PC-9 (cell line): ENCODE results near the gene SPR. TPM values are rescaled to one million over a fixed set of nuclear protein-coding genes. Genes with fewer than 3 reads are reported as not detected.

Source experiments
- BruUV-seq: library from RNA; stranded (reverse); fragments of 400-500 nt; replicated peaks from 2 replicates; lab custom pipeline; 2021; lab: Mats Ljungman, UMichigan
- CTCF ChIA-PET: fragments of 300-600 bp; sonication (Branson Sonifier 250); formaldehyde crosslinking; loops from one replicate; lab custom pipeline; 2022; ENCODE audit warnings: antibody characterized with exemption; lab: Charles Lee
- POLR2A ChIA-PET: fragments of 300-600 bp; sonication (Branson Sonifier 250); formaldehyde crosslinking; loops from one replicate; lab custom pipeline; 2022; ENCODE audit warnings: antibody characterized with exemption; ENCODE audit not compliant: unreplicated experiment; lab: Charles Lee
- DNase-seq, 2 experiments: peaks; one replicate each; pipeline versions ENCODE4 v3.0.0 to v3.0.0-alpha.2; 2015 to 2022; ENCODE audit warnings: mixed read lengths in 1 of 2
- H2AFZ ChIP-seq: fragments of 200-600 bp; sonication (generic); 2 replicates; pipeline ENCODE4 v1.8.1; 2017; ENCODE audit warnings: antibody characterized with exemption
- H3F3A ChIP-seq: fragments of 200-600 bp; sonication (generic); 2 replicates; pipeline ENCODE4 v1.8.1; 2017; ENCODE audit warnings: antibody characterized with exemption, mild to moderate bottlenecking, low read depth; ENCODE audit not compliant: insufficient read depth
- H3K27ac ChIP-seq: fragments of 200-600 bp; sonication (generic); 2 replicates; pipeline ENCODE4 v1.6.1; 2016; ENCODE audit warnings: mixed run types
- H3K27me3 ChIP-seq: fragments of 200-600 bp; sonication (generic); 2 replicates; pipeline ENCODE4 v1.6.1; 2016; ENCODE audit warnings: low read depth, mixed run types; ENCODE audit not compliant: insufficient read depth
- H3K36me3 ChIP-seq: fragments of 200-600 bp; sonication (generic); 2 replicates; pipeline ENCODE4 v1.6.1; 2016; ENCODE audit warnings: low read depth, mixed run types
- H3K4me1 ChIP-seq: fragments of 200-600 bp; sonication (generic); replicated peaks from 2 replicates; pipeline ENCODE4 v1.6.1; 2016; ENCODE audit warnings: mixed run types; ENCODE audit not compliant: insufficient read depth
- H3K4me2 ChIP-seq: fragments of 200-600 bp; sonication (generic); 2 replicates; pipeline ENCODE4 v1.6.1; 2017; ENCODE audit warnings: mixed run types
- H3K4me3 ChIP-seq: fragments of 200-600 bp; sonication (generic); 2 replicates; pipeline ENCODE4 v1.6.1; 2016; ENCODE audit warnings: mixed run types
- H3K79me2 ChIP-seq: fragments of 200-600 bp; sonication (generic); 2 replicates; pipeline ENCODE4 v1.6.1; 2017; ENCODE audit warnings: low read depth, mixed run types
- H3K9me2 ChIP-seq: fragments of 200-600 bp; sonication (generic); 2 replicates; pipeline ENCODE4 v1.8.1; 2017; ENCODE audit warnings: mild to moderate bottlenecking; ENCODE audit not compliant: insufficient read depth
- H3K9me3 ChIP-seq: fragments of 200-600 bp; sonication (generic); 2 replicates; pipeline ENCODE4 v1.8.1; 2016; ENCODE audit warnings: low read depth; ENCODE audit not compliant: insufficient read depth
- H4K20me1 ChIP-seq: fragments of 200-600 bp; sonication (generic); 2 replicates; pipeline ENCODE4 v1.8.1; 2017; ENCODE audit not compliant: insufficient read depth
- CTCF ChIP-seq: fragments of 200-600 bp; sonication (generic); conservative IDR thresholded peaks from 2 replicates; pipeline ENCODE4 v1.6.1; 2017; ENCODE audit warnings: mixed run types, antibody characterized with exemption, mild to moderate bottlenecking, moderate library complexity
- EZH2 ChIP-seq: fragments of 200-600 bp; sonication (generic); IDR thresholded peaks from 2 replicates; pipeline ENCODE4 v1.8.0; 2017; ENCODE audit warnings: antibody characterized with exemption, low read depth
- intact Hi-C: fragments of 100-400 bp; cut with micrococcal nuclease; formaldehyde crosslinking; loops from one replicate; pipeline ENCODE4 v1.10.0; 2022; ENCODE audit not compliant: unreplicated experiment
- total RNA-seq: library from RNA; stranded (reverse); gene quantifications from 2 replicates; pipeline ENCODE4 v1.2.3, GENCODE V29; 2021

Gene SPR
- total RNA-seq, 1 experiment from 2014 or later = 33.6 TPM

- H3K79me2 ChIP-seq = no peaks in the 10 kb centered on the region
- no peaks in the 10 kb centered on the region for H3K4me1 ChIP-seq
- H2AFZ ChIP-seq = no peak overlapping the region
- no peak overlapping the region for H3K4me3 ChIP-seq
- H3K27me3 ChIP-seq = peaks cover 99% of the 10 kb centered on the region
- BruUV-seq = no TSS peak
- intact Hi-C loops = no loop called here
- TF ChIP-seq EZH2 (no peak), CTCF (no peak)
- H3F3A ChIP-seq = no peaks in the 10 kb centered on the region
- POLR2A ChIA-PET = no interaction called here
- DNase-seq = no peak
- H3K9me3 ChIP-seq = no peaks in the 10 kb centered on the region
- H3K9me2 ChIP-seq = no peaks in the 10 kb centered on the region
- H3K4me2 ChIP-seq = no peak overlapping the region
- no peaks in the 10 kb centered on the region for H3K36me3 ChIP-seq
- no peak overlapping the region for H3K27ac ChIP-seq
- no peaks in the 10 kb centered on the region for H4K20me1 ChIP-seq
- CTCF ChIA-PET = no interaction called here
These were observed 36.7 kb downstream of the SPR start for GRCh38 chr2:72923833-72924352.

- no peaks in the 10 kb centered on the region for H3K36me3 ChIP-seq
- H4K20me1 ChIP-seq = no peaks in the 10 kb centered on the region
- intact Hi-C loops = no loop called here
- no peaks in the 10 kb centered on the region for H3K4me1 ChIP-seq
- CTCF ChIA-PET = no interaction called here
- no peak for DNase-seq
- H3K79me2 ChIP-seq = no peaks in the 10 kb centered on the region
- peaks cover 100% of the 10 kb centered on the region for H3K27me3 ChIP-seq
- no peaks in the 10 kb centered on the region for H3K9me2 ChIP-seq
- no peak overlapping the region for H3K4me2 ChIP-seq
- H3F3A ChIP-seq = no peaks in the 10 kb centered on the region
- H3K4me3 ChIP-seq = no peak overlapping the region
- no peak for TF ChIP-seq CTCF
- TF ChIP-seq EZH2 = no peak
- no peak overlapping the region for H3K27ac ChIP-seq
- no peak overlapping the region for H2AFZ ChIP-seq
- POLR2A ChIA-PET = no interaction called here
- no peaks in the 10 kb centered on the region for H3K9me3 ChIP-seq
- BruUV-seq = no TSS peak
These were observed 37.4 kb downstream of the SPR start for GRCh38 chr2:72924353-72925240.

- no peaks in the 10 kb centered on the region for H3K79me2 ChIP-seq
- intact Hi-C loops = no loop called here
- no peaks in the 10 kb centered on the region for H3K36me3 ChIP-seq
- no peak overlapping the region for H2AFZ ChIP-seq
- no peaks in the 10 kb centered on the region for H4K20me1 ChIP-seq
- no peak overlapping the region for H3K4me2 ChIP-seq
- TF ChIP-seq CTCF (no peak), EZH2 (no peak)
- H3K9me2 ChIP-seq = no peaks in the 10 kb centered on the region
- no peak overlapping the region for H3K27ac ChIP-seq
- no peaks in the 10 kb centered on the region for H3K9me3 ChIP-seq
- POLR2A ChIA-PET = no interaction called here
- no peak overlapping the region for H3K4me3 ChIP-seq
- CTCF ChIA-PET = no interaction called here
- no peak for DNase-seq
- no peaks in the 10 kb centered on the region for H3K4me1 ChIP-seq
- H3K27me3 ChIP-seq = peaks cover 98% of the 10 kb centered on the region
- no TSS peak for BruUV-seq
- no peaks in the 10 kb centered on the region for H3F3A ChIP-seq
These were observed 38.2 kb downstream of the SPR start for GRCh38 chr2:72925328-72925943.
